Heart right ventricle (tissue), 16 donors: Measurements from ENCODE around the gene PRTFDC1. TPM values are rescaled to one million over a fixed set of nuclear protein-coding genes. Genes with fewer than 3 reads are reported as not detected.
A peak's percentile ranks its signal among the peaks of the same experiment; 100 is the strongest.

Experiments used
- ATAC-seq, 8 donors: fragments of 200-7000 bp; cut with Tn5 transposase; one replicate each; pipeline ENCODE4 v1.9.1; 2020; ENCODE audit warnings: mild to moderate bottlenecking in 8 of 8, moderate library complexity in 8 of 8, moderate number of reproducible peaks in 1 of 8
- DNase-seq, 2 donors: peaks; one replicate each; pipeline ENCODE4 v3.0.0-alpha.2; 2020
- H3K27ac ChIP-seq, 10 donors: fragments of 200-600 bp; sonication (generic) in 2 of 10; one replicate each; pipeline versions ENCODE4 v1.5.0 to v1.8.0; 2020 to 2022; ENCODE audit warnings: mild to moderate bottlenecking in 3 of 10
- H3K27me3 ChIP-seq, 7 donors: fragments of 200-600 bp; one replicate each; pipeline ENCODE4 v1.8.0; 2021 to 2022; ENCODE audit warnings: mild to moderate bottlenecking in 2 of 7
- H3K36me3 ChIP-seq, 9 donors: fragments of 200-600 bp; sonication (generic) in 1 of 9; one replicate each; pipeline versions ENCODE4 v1.5.0 to v1.8.0; 2020 to 2022; ENCODE audit warnings: mild to moderate bottlenecking in 2 of 9
- H3K4me1 ChIP-seq, 9 donors: fragments of 200-600 bp; sonication (generic) in 1 of 9; one replicate each; pipeline versions ENCODE4 v1.5.0 to v1.8.0; 2020 to 2022; ENCODE audit warnings: mild to moderate bottlenecking in 4 of 9
- H3K4me3 ChIP-seq, 10 donors: fragments of 200-600 bp; sonication (generic) in 2 of 10; one replicate each; pipeline versions ENCODE4 v1.5.0 to v1.8.0; 2020 to 2022; ENCODE audit warnings: mild to moderate bottlenecking in 7 of 10, moderate library complexity in 2 of 10
- H3K9me3 ChIP-seq, 11 donors: fragments of 200-600 bp in 10 of 11; sonication (generic) in 2 of 11; one replicate each; pipeline versions ENCODE4 v1.5.0 to v1.8.0; 2013 to 2022; ENCODE audit warnings: mild to moderate bottlenecking in 2 of 11, control low read depth in 1 of 11, moderate library complexity in 1 of 11
- WGBS, 2 donors: extraction: QIAGEN DNeasy Blood & Tissue Kit; methylation state at CpG; one replicate each; pipeline ENCODE4 v1.1.7; 2013; ENCODE audit warnings: inconsistent platforms in 1 of 2; 5-methylcytosine and 5-hydroxymethylcytosine counted together
- intact Hi-C, 10 donors: fragments of 100-400 bp; cut with DNase I; formaldehyde crosslinking; loops; one replicate each; pipeline versions ENCODE4 v1.11.1 to v1.14.2; 2022
- polyA plus RNA-seq, 2 donors: library from polyadenylated mRNA; stranded (reverse); fragments of 200-250 nt; gene quantifications; one replicate each; pipeline ENCODE4 v1.2.3, GENCODE V29; 2013
- total RNA-seq, 10 donors: library from RNA; stranded (reverse); fragmentation: NEBNext Ultra II Directional in 3 of 10; extraction: Animal tissue kit (Norgen Biotek cat#: 25700) in 3 of 10; gene quantifications; one replicate each; pipeline versions ENCODE4 v1.2.1 to v1.2.4, GENCODE V29; 2021 to 2023
- TF ChIP-seq, protein P1 (sequence below), 9 donors: fragments of 200-600 bp; sonication (generic) in 2 of 9; IDR thresholded peaks; one replicate each; pipeline versions ENCODE4 v1.5.0 to v1.8.0; 2021 to 2022; ENCODE audit warnings: antibody characterized with exemption in 9 of 9, mild to moderate bottlenecking in 5 of 9, moderate library complexity in 1 of 9
- donor health status: Arrhythmogenic right ventricular cardiomyopathy.
- donor health status: ischemic (EF 13 %, LVEDD 7.1; RV severe dilation, severe dysfunction).
- donor health status: healthy with polysubstance abuse.
- donor health status: DM: no; HTN: yes; CAD: no.
- donor health status: DM: no; HTN: no; CAD: no.
- donor health status: ischemic (EF 25% LVEDD 6.9; RV normal size, moderate dysfunction).
- donor health status: ischemic (EF 25% LVEDD 5.7; RV mildly dilated, moderate dysfunction).
- donor health status: healthy.
- donor health status: DM: yes; HTN: yes; CAD: no.
- donor health status: Ischemic cardiomyopathy.
- donor health status: ischemic (EF 35%, LVEDD 5.7; RV mildly dilated, moderate dysfunction).
- donor health status: nonischemic (EF 11% LVEDD 7.7; RV severe dilation, severe dysfunction).
- donor health status: DM: yes; HTN: yes; CAD: no.
- donor health status: PGD.
- donor health status: ischemic (EF 29% LVEDD 5.4; RV normal size, mild dysfunction).
- donor health status: nonischemic (EF 23%, LVEDD 6.1; RV moderate dilation, normal function).

Gene PRTFDC1
- total and polyA plus RNA-seq, 12 donors = 2.5 to 11.4 (median 5.0) TPM

DNA sequence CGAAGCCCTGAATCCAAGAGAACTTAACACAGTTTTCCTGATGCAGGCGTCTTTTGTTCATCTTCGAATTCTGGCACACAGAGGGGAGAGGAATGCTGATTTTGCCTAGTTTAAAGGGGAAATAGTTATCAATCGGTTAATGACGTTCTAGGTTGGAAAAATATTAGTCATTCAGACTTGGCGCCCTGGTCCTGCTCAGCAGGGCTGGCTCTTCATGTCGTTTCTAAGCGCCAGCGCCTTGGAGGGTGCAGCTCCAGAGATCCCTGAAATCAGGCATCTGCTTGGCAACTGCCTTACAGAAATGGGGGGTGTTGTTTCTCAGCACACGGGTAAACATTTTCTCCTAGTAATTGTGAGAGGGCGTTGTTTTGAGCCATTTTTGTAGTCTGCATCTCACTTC is 1.3 kb upstream of the PRTFDC1 start:
- DNase-seq = peak in 1 of 2 donors; percentile 21
- intact Hi-C loops = loop anchor here in 5 of 10 donors (5.0 to 10.0 kb wide), 4 partner anchors 89 to 306 kb away; partner anchors contain the start of gene ARHGAP21 (in 5 of the 5)
- ATAC-seq = peak in 2 of 8 donors; percentile 32 to 37
- H3K4me1 ChIP-seq = peaks cover 0 to 32% (median 17%) of the 10 kb centered on the region in 9 donors
- TF ChIP-seq, protein P1, sequence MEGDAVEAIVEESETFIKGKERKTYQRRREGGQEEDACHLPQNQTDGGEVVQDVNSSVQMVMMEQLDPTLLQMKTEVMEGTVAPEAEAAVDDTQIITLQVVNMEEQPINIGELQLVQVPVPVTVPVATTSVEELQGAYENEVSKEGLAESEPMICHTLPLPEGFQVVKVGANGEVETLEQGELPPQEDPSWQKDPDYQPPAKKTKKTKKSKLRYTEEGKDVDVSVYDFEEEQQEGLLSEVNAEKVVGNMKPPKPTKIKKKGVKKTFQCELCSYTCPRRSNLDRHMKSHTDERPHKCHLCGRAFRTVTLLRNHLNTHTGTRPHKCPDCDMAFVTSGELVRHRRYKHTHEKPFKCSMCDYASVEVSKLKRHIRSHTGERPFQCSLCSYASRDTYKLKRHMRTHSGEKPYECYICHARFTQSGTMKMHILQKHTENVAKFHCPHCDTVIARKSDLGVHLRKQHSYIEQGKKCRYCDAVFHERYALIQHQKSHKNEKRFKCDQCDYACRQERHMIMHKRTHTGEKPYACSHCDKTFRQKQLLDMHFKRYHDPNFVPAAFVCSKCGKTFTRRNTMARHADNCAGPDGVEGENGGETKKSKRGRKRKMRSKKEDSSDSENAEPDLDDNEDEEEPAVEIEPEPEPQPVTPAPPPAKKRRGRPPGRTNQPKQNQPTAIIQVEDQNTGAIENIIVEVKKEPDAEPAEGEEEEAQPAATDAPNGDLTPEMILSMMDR (IDR thresholded peaks at IDR 0.05) = no peak
- WGBS, 2 donors = 83 to 87% methylated on average over 11 of the region's 11 CpGs
- H3K27me3 ChIP-seq = peaks cover 0 to 6% (median 0%) of the 10 kb centered on the region in 7 donors
- no peaks in the 10 kb centered on the region for H3K36me3 ChIP-seq
- no peaks in the 10 kb centered on the region for H3K9me3 ChIP-seq
- H3K4me3 ChIP-seq = peak overlapping the region in 5 of 10 donors; percentile 64 to 73 (median 66)
- peak overlapping the region in 9 of 10 donors; percentile 1 to 92 (median 87) for H3K27ac ChIP-seq

DNA sequence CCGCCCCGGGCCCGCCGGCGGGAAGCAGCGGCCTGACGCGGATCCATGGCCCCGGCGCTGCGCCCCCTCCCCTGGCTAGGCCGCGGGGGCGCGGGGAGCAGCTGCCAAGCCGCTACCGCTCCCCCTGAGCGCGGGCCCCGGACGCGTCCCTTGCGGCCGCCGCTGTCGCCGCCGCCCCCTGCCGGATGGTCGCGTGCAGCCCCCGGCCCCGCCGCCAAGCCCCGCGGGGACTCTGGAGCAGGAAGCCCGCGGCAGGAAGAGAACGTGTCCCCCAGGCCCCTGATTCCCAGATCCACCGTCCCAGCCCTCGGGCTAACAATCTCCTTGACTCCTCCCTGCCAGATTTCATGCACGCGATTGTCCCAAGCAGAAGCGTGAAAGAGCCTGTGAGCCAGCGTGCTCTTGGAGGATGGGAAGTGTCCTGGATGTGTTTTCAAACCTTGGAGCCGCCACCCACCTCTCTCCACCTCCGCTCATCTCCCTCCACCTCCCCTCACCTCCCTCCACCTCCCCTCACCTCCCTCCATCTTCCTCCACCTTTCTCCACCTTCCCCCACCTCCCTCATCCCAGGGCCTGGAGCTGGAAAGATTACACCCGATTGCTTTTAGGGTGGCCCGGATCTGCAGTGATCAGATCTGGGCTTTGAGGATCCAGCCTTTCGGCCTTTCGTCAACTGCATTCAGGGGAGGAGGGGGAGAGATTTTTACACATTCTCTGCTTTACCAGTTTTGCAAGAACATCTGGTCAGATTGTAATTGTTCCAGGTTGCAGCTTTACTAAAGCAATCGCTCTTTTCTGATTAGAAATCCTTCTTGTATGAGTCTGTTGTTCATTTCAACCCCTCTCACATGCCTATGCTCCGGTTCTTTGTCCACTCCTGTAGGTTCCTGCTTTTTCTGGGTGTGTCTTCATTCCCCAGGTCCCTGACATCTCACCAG is 570 bp upstream of the PRTFDC1 start:
- TF ChIP-seq, protein P1 (IDR thresholded peaks at IDR 0.05) = peak in 8 of 9 donors; percentile 19 to 57 (median 44)
- peak overlapping the region; percentile 55 to 92 (median 86) for H3K27ac ChIP-seq
- no peaks in the 10 kb centered on the region for H3K36me3 ChIP-seq
- peaks cover 0 to 30% (median 13%) of the 10 kb centered on the region in 9 donors for H3K4me1 ChIP-seq
- DNase-seq (peak; percentile 54 to 65), ATAC-seq (peak; percentile 41 to 79 (median 64))
- intact Hi-C loops = loop anchor here in 5 of 10 donors (5.0 to 10.0 kb wide), 4 partner anchors 88 to 306 kb away; partner anchors contain the start of gene ARHGAP21 (in 5 of the 5)
- no peaks in the 10 kb centered on the region for H3K9me3 ChIP-seq
- H3K4me3 ChIP-seq = peak overlapping the region; percentile 51 to 73 (median 64)
- H3K27me3 ChIP-seq = peaks cover 0 to 6% (median 0%) of the 10 kb centered on the region in 7 donors
- WGBS, 2 donors = 7 to 17% methylated on average over 17 to 53 of the region's 53 CpGs

DNA sequence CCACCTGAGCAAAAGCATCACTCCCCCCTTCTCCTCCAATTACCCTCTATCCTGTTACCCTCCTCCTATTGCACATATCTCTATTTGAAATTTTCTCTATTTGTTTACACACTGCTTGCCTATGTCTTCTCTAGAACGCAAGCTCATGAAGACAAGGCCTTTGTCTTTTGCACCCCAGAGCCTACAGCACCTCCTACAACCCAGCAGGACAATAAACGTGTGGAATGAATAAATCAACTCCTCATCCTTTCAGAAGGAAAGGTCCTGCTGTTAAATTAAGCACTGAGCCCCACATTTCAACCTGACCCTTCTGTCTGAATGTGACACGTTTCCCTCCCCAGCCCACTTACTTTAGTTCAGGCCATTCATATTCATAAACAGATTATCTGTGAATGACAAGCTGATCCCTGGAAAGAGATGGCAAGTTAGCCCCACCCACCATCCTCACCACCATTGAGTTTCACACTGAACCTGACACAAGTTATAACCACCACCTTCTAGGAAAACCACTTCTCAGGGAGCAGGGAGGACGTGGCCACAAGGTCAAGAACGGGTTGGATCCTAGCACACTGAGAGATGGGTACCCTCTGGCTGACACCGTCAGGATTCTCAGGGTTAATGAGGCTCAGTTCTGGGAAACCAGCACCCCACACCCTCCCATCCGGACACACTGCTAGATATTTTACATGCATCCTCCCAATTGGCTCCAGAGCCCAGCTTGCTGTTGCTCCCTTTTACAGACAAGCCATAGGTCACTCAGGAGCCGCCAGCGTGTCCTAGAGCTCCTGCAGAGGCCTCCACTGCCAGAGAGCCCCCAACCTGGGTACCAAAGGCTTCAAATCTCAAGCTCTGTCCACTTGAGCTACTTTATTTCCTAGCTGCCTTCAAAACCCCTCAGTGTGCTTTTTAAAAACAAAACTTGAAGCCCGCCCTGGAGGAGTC is 934 bp downstream of the PRTFDC1 start:
- DNase-seq (peak in 1 of 2 donors; percentile 24), ATAC-seq (peak; percentile 12 to 49 (median 32))
- Histone ChIP-seq H3K27ac (peak overlapping the region; percentile 55 to 92 (median 86)), H3K4me1 (peaks cover 0 to 40% (median 14%) of the 10 kb centered on the region in 9 donors), H3K36me3 (no peaks in the 10 kb centered on the region), H3K4me3 (peak overlapping the region; percentile 51 to 73 (median 64)), H3K27me3 (peaks cover 0 to 6% (median 0%) of the 10 kb centered on the region in 7 donors), H3K9me3 (no peaks in the 10 kb centered on the region)
- TF ChIP-seq, protein P1 (IDR thresholded peaks at IDR 0.05) = no peak
- WGBS, 2 donors = 44 to 52% methylated on average over 10 of the region's 10 CpGs
- intact Hi-C loops = loop anchor here in 5 of 10 donors (5.0 to 10.0 kb wide), 4 partner anchors 87 to 304 kb away; partner anchors contain the start of gene ARHGAP21 (in 5 of the 5)
